HepG2 (cell line): ENCODE measurements around the gene MITF. TPM values are rescaled to one million over a fixed set of nuclear protein-coding genes. Genes with fewer than 3 reads are reported as not detected.

Experiments
- ATAC-seq: fragments of 200-7000 bp; cut with Tn5 transposase; 3 replicates; pipeline ENCODE4 v1.9.1; 2020; ENCODE audit warnings: mild to moderate bottlenecking, moderate library complexity
- BruUV-seq: library from RNA; stranded (reverse); fragments of 400-500 nt; replicated peaks from 2 replicates; lab custom pipeline; 2021; lab: Mats Ljungman, UMichigan
- CTCF ChIA-PET: fragments of 300-600 bp; formaldehyde crosslinking; extraction: SDS; loops from one replicate; lab custom pipeline; 2021; ENCODE audit warnings: low total read pairs, inconsistent platforms, low intra/inter-chr PET ratio; lab: Yijun Ruan, JAX
- POLR2A ChIA-PET: fragments of 350-600 bp; sonication (Branson Sonifier 250); formaldehyde crosslinking; loops from one replicate; lab custom pipeline; 2020; ENCODE audit warnings: antibody characterized with exemption, inconsistent platforms; lab: Yijun Ruan, JAX
- DNase-seq: peaks from one replicate; pipeline ENCODE4 v3.0.0-alpha.2; 2015; ENCODE audit warnings: low spot score
- FAIRE-seq: peaks from 3 replicates; lab custom pipeline; 2011; peaks lifted over from hg19 to GRCh38; lab: Jason Lieb, UNC
- H2AFZ ChIP-seq: one replicate; pipeline ENCODE4 v1.6.1; 2011; ENCODE audit warnings: low read length, inconsistent platforms
- H3K27ac ChIP-seq: fragments of 300-600 bp; 3 replicates; pipeline ENCODE4 v1.8.0; 2011; ENCODE audit warnings: mixed run types, mild to moderate bottlenecking, mixed read lengths, low read length, inconsistent platforms; ENCODE audit not compliant: insufficient read depth; ENCODE audit errors: extremely low read length
- H3K27me3 ChIP-seq, 2 experiments: fragments of 200-600 bp in 1 of 2; 2 replicates in 1 of 2; 3 replicates in 1 of 2; pipeline versions ENCODE4 v1.6.0 to v1.8.0; 2011; ENCODE audit warnings: low read length in 2 of 2, mild to moderate bottlenecking in 2 of 2, moderate library complexity in 2 of 2, inconsistent platforms in 1 of 2; ENCODE audit not compliant: insufficient read depth in 2 of 2, control insufficient read depth in 1 of 2
- H3K36me3 ChIP-seq, 2 experiments: fragments of 200-600 bp in 1 of 2; replicated peaks in 1 of 2; 2 replicates in 1 of 2; 3 replicates in 1 of 2; pipeline versions ENCODE4 v1.5.1 to v1.8.0; 2011; ENCODE audit warnings: low read length in 2 of 2, inconsistent platforms in 1 of 2; ENCODE audit not compliant: insufficient read depth in 2 of 2, control insufficient read depth in 1 of 2
- H3K4me1 ChIP-seq: 2 replicates; pipeline ENCODE4 v1.5.1; 2012; ENCODE audit warnings: low read length, inconsistent platforms; ENCODE audit not compliant: insufficient read depth
- H3K4me2 ChIP-seq: 2 replicates; pipeline ENCODE4 v1.6.0; 2011; ENCODE audit warnings: low read depth, low read length, inconsistent platforms
- H3K4me3 ChIP-seq, 3 experiments: fragments of 200-600 bp in 1 of 3; sonication (generic), shearing (Covaris generic) in 1 of 3; replicated peaks in 1 of 3; 2 replicates each; pipeline ENCODE4 v1.5.1; 2011 to 2016; ENCODE audit warnings: low read length in 3 of 3, inconsistent platforms in 2 of 3, low read depth in 2 of 3, mild to moderate bottlenecking in 2 of 3, control low read depth in 1 of 3, mixed read lengths in 1 of 3; ENCODE audit not compliant: insufficient read depth in 1 of 3
- H3K79me2 ChIP-seq: one replicate; pipeline ENCODE4 v1.6.1; 2011; ENCODE audit warnings: low read length, inconsistent platforms; ENCODE audit not compliant: insufficient read depth
- H3K9ac ChIP-seq: 2 replicates; pipeline ENCODE4 v1.6.0; 2011; ENCODE audit warnings: mild to moderate bottlenecking, low read depth, low read length, inconsistent platforms; ENCODE audit not compliant: insufficient read depth
- H3K9me3 ChIP-seq: 2 replicates; pipeline ENCODE4 v1.5.1; 2012; ENCODE audit warnings: mild to moderate bottlenecking, low read length
- H4K20me1 ChIP-seq: 2 replicates; pipeline ENCODE4 v1.6.0; 2011; ENCODE audit warnings: inconsistent platforms, mild to moderate bottlenecking, low read length, moderate library complexity; ENCODE audit not compliant: insufficient read depth
- ATAD3A ChIP-seq: sonication (generic); formaldehyde crosslinking; IDR thresholded peaks from 2 replicates; pipeline ENCODE4 v1.4.0; 2020; ENCODE audit warnings: missing genetic modification reagents
- CBFB ChIP-seq: sonication (generic); formaldehyde crosslinking; IDR thresholded peaks from 2 replicates; pipeline ENCODE4 v1.4.0; 2020; ENCODE audit warnings: missing genetic modification reagents
- PHF21A ChIP-seq: sonication (generic); formaldehyde crosslinking; IDR thresholded peaks from 2 replicates; pipeline ENCODE4 v1.5.0; 2020; ENCODE audit warnings: mild to moderate bottlenecking, missing genetic modification reagents
- RXRA ChIP-seq: sonication (generic); formaldehyde crosslinking; IDR thresholded peaks from 2 replicates; pipeline ENCODE4 v1.5.1; 2020; ENCODE audit warnings: missing genetic modification reagents
- SRSF1 ChIP-seq: fragments of 200-400 bp; formaldehyde crosslinking; optimal IDR thresholded peaks from 2 replicates; pipeline ENCODE3; 2017; ENCODE audit warnings: mild to moderate bottlenecking, low read depth, low read length, moderate library complexity
- ZNF737 ChIP-seq: sonication (generic); formaldehyde crosslinking; IDR thresholded peaks from 2 replicates; pipeline ENCODE4 v1.5.0; 2020; ENCODE audit warnings: missing genetic modification reagents, mild to moderate bottlenecking, borderline replicate concordance
- WGBS: methylation state at CpG from one replicate; pipeline ENCODE4 v1.1.6; 2017; ENCODE audit warnings: low lambda C conversion rate; 5-methylcytosine and 5-hydroxymethylcytosine counted together
- in situ Hi-C: cut with HindIII; loops from 2 replicates; pipeline ENCODE4 v1.10.0; 2017; ENCODE audit warnings: low pct_unique_long_range_greater_than_20kb; ENCODE audit not compliant: extremely low pct_ligation_motif_present
- intact Hi-C: fragments of 100-400 bp; cut with micrococcal nuclease; formaldehyde crosslinking; loops from one replicate; pipeline ENCODE4 v1.10.0; 2022; ENCODE audit not compliant: unreplicated experiment
- polyA plus RNA-seq, 8 experiments: library from polyadenylated mRNA; depleted of rRNA in 3 of 8; stranded (reverse) in 7 of 8; unstranded in 1 of 8; fragments of >200 nt; fragmentation: Illumina TruSeq in 4 of 8; extraction: Trizol in 4 of 8; gene quantifications; 2 replicates each; pipeline versions ENCODE4 v1.2.1 to v1.2.3, GENCODE V29; 2011 to 2016; ENCODE audit warnings: low read depth in 4 of 8, missing spikeins in 1 of 8, mixed read lengths in 1 of 8; ENCODE audit not compliant: insufficient read depth in 1 of 8
- total RNA-seq, 5 experiments: library from RNA; depleted of rRNA; stranded (reverse); fragments of >200 nt; fragmentation: Illumina TruSeq; extraction: Trizol; gene quantifications; 2 replicates each; pipeline ENCODE4 v1.2.3, GENCODE V29; 2016; ENCODE audit warnings: low read depth in 1 of 5
- TF ChIP-seq, protein P1 (sequence below): sonication (generic); formaldehyde crosslinking; IDR thresholded peaks from 2 replicates; pipeline ENCODE4 v1.9.0; 2022; ENCODE audit warnings: low read depth, missing genetic modification reagents
- TF ChIP-seq, protein P2 (sequence below): sonication (generic); formaldehyde crosslinking; IDR thresholded peaks from 2 replicates; pipeline ENCODE4 v1.5.0; 2020; ENCODE audit warnings: missing genetic modification reagents
- TF ChIP-seq, protein P3 (sequence below), 2 experiments: sonication (generic) in 1 of 2; formaldehyde crosslinking in 1 of 2; IDR thresholded peaks; 2 replicates each; pipeline versions ENCODE4 v1.6.1 to v1.9.0; 2014 to 2022; ENCODE audit warnings: antibody characterized with exemption in 1 of 2, borderline replicate concordance in 1 of 2, inconsistent platforms in 1 of 2, low read depth in 1 of 2, missing genetic modification reagents in 1 of 2
- TF ChIP-seq, protein P4 (sequence below): sonication (generic); formaldehyde crosslinking; IDR thresholded peaks from 2 replicates; pipeline ENCODE4 v1.9.0; 2021; ENCODE audit warnings: missing genetic modification reagents, borderline replicate concordance

The MITF gene
- total and polyA plus RNA-seq, 2 of the 13 experiments (the other 11 are each of a cell fraction or from before 2014, with no cell fraction given), result 0.12 to 0.38 TPM

DNA sequence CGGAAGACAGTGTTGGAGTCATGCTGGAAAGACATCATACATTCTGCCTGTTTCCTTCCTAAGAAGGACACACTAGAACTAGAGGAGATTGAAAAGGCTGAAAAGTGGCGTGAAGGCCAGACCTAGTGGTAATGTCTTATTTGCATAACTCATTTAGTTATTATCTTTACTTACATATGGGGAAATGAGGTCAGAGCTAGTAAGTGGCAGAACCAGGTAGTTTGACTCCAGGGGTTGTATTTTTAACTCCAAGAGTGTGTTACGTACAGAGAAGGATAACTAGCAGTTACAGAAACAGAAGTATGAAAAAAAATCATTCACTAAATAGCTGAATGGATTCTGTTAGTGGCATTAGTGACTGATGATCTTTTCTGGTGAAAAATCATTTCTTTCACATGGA lies 108.0 kb downstream of the MITF start (continued):
- TF ChIP-seq, protein P1, sequence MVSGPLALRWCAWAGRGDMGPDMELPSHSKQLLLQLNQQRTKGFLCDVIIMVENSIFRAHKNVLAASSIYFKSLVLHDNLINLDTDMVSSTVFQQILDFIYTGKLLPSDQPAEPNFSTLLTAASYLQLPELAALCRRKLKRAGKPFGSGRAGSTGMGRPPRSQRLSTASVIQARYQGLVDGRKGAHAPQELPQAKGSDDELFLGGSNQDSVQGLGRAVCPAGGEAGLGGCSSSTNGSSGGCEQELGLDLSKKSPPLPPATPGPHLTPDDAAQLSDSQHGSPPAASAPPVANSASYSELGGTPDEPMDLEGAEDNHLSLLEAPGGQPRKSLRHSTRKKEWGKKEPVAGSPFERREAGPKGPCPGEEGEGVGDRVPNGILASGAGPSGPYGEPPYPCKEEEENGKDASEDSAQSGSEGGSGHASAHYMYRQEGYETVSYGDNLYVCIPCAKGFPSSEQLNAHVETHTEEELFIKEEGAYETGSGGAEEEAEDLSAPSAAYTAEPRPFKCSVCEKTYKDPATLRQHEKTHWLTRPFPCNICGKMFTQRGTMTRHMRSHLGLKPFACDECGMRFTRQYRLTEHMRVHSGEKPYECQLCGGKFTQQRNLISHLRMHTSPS, result no peak

DNA sequence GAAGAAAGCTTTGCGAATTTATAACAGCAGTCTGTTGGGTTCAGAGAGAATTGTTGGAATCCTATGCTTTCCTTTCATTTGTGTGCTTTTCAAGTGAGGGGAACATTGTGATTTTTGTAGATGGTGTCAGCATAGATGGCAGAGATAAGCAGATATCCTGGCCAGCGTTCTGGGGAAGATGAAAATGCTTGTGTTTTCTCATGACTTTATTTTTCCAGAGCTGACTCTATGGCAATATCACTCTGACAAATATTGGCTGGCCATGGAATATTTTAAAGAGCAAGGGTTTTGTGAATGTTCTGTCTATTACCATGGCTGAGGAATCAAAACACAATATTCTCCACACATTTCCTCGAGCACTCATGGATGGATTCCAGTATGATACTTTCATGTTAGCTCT lies 108.8 kb downstream of the MITF start:
- no peak for ATAC-seq
- intact Hi-C loops (no loop called here), in situ Hi-C loops (no loop called here)
- H2AFZ ChIP-seq, result no peak overlapping the region
- H3K4me1 ChIP-seq, result no peaks in the 10 kb centered on the region
- no peaks in the 10 kb centered on the region for H4K20me1 ChIP-seq
- no peak overlapping the region for H3K27ac ChIP-seq
- ChIA-PET CTCF (no interaction called here), POLR2A (no interaction called here)
- no peaks in the 10 kb centered on the region for H3K79me2 ChIP-seq
- no peak overlapping the region for H3K9ac ChIP-seq
- no peaks in the 10 kb centered on the region for H3K36me3 ChIP-seq
- no peak overlapping the region for H3K4me3 ChIP-seq
- no peak overlapping the region for H3K4me2 ChIP-seq
- no peak for FAIRE-seq
- 0 out of 5 replicates have a peak, but pooled peaks cover 0 to 1% of the 10 kb centered on the region in 2 experiments for H3K27me3 ChIP-seq
- 22% methylated on average over 3 of the region's 3 CpGs for WGBS
- H3K9me3 ChIP-seq, result no peaks in the 10 kb centered on the region
- DNase-seq, result no peak
- BruUV-seq, result no TSS peak
- TF ChIP-seq CBFB (CRISPR knock-in tag) (no peak), SRSF1 (no peak), ZNF737 (no peak), RXRA (CRISPR knock-in tag) (no peak), ATAD3A (CRISPR knock-in tag) (no peak), PHF21A (no peak)
- TF ChIP-seq, protein P2, sequence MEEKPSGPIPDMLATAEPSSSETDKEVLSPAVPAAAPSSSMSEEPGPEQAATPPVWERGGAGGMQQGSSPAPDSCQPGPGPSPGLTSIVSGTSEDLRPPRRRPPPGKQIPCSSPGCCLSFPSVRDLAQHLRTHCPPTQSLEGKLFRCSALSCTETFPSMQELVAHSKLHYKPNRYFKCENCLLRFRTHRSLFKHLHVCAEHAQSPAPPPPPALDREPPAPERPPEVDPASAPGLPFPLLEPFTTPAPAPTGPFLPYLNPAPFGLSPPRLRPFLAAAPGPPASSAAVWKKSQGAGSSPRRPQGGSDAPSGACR (CRISPR knock-in tag), result no peak
- TF ChIP-seq, protein P3, sequence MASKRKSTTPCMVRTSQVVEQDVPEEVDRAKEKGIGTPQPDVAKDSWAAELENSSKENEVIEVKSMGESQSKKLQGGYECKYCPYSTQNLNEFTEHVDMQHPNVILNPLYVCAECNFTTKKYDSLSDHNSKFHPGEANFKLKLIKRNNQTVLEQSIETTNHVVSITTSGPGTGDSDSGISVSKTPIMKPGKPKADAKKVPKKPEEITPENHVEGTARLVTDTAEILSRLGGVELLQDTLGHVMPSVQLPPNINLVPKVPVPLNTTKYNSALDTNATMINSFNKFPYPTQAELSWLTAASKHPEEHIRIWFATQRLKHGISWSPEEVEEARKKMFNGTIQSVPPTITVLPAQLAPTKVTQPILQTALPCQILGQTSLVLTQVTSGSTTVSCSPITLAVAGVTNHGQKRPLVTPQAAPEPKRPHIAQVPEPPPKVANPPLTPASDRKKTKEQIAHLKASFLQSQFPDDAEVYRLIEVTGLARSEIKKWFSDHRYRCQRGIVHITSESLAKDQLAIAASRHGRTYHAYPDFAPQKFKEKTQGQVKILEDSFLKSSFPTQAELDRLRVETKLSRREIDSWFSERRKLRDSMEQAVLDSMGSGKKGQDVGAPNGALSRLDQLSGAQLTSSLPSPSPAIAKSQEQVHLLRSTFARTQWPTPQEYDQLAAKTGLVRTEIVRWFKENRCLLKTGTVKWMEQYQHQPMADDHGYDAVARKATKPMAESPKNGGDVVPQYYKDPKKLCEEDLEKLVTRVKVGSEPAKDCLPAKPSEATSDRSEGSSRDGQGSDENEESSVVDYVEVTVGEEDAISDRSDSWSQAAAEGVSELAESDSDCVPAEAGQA (IDR thresholded peaks at IDR 0.05; ENCODE audit: low read depth), result no peak
- TF ChIP-seq, protein P3 (CRISPR knock-in tag; IDR thresholded peaks at IDR 0.05; ENCODE audit: borderline replicate concordance), result no peak
- TF ChIP-seq, protein P4, sequence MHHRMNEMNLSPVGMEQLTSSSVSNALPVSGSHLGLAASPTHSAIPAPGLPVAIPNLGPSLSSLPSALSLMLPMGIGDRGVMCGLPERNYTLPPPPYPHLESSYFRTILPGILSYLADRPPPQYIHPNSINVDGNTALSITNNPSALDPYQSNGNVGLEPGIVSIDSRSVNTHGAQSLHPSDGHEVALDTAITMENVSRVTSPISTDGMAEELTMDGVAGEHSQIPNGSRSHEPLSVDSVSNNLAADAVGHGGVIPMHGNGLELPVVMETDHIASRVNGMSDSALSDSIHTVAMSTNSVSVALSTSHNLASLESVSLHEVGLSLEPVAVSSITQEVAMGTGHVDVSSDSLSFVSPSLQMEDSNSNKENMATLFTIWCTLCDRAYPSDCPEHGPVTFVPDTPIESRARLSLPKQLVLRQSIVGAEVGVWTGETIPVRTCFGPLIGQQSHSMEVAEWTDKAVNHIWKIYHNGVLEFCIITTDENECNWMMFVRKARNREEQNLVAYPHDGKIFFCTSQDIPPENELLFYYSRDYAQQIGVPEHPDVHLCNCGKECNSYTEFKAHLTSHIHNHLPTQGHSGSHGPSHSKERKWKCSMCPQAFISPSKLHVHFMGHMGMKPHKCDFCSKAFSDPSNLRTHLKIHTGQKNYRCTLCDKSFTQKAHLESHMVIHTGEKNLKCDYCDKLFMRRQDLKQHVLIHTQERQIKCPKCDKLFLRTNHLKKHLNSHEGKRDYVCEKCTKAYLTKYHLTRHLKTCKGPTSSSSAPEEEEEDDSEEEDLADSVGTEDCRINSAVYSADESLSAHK (CRISPR knock-in tag), result no peak
